Mucosa of rectum (tissue), 2 donors: ENCODE measurements around the gene SYNPO.
A peak's percentile ranks its signal among the peaks of the same experiment; 100 is the strongest.

Experiments used
- H3K27ac ChIP-seq, 2 donors: one replicate each; pipeline ENCODE4 v1.7.0; 2013; ENCODE audit warnings: inconsistent platforms in 2 of 2, low read depth in 2 of 2, low read length in 2 of 2
- H3K27me3 ChIP-seq, 2 donors: one replicate each; pipeline ENCODE4 v1.7.0; 2013; ENCODE audit warnings: low read length in 2 of 2; ENCODE audit not compliant: control insufficient read depth in 2 of 2, insufficient read depth in 2 of 2
- H3K36me3 ChIP-seq, 2 donors: one replicate each; pipeline ENCODE4 v1.7.0; 2013; ENCODE audit warnings: low read length in 2 of 2; ENCODE audit not compliant: control insufficient read depth in 2 of 2, insufficient read depth in 2 of 2
- H3K4me1 ChIP-seq, 2 donors: one replicate each; pipeline ENCODE4 v1.7.0; 2013; ENCODE audit warnings: low read length in 2 of 2, mild to moderate bottlenecking in 1 of 2; ENCODE audit not compliant: control insufficient read depth in 2 of 2, insufficient read depth in 2 of 2
- H3K4me3 ChIP-seq, 2 donors: one replicate each; pipeline ENCODE4 v1.7.0; 2013; ENCODE audit warnings: low read length in 2 of 2
- H3K9ac ChIP-seq, 2 donors: one replicate each; pipeline ENCODE4 v1.7.0; 2013; ENCODE audit warnings: low read length in 2 of 2, low read depth in 1 of 2, mild to moderate bottlenecking in 1 of 2
- H3K9me3 ChIP-seq, 2 donors: one replicate each; pipeline ENCODE4 v1.7.0; 2013; ENCODE audit warnings: low read length in 2 of 2; ENCODE audit not compliant: control insufficient read depth in 2 of 2
- donor health status: healthy.
- donor health status: Normal muscosa, but diverticular disease.

The SYNPO gene

DNA sequence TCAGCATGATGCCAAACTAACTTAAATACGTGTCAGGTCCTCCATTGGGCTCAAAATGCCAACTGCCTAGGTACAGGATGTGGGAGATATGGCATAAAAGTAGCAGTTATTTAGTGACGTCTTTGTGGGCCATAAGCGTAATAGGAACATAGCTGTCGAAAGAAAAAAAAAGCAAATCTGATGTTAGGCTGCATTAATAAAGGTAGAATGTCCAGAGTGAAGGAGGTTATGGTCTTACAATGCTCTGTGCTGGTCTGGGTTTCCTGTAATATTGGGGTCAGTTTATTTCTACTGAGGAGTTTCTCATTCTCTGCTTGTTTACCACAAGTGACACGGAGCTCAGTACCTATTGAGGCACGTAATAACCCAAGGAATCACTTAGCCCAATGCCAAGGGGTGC lies 33.4 kb upstream of the SYNPO start:
- H3K36me3 ChIP-seq = no peaks in the 10 kb centered on the region
- no peak overlapping the region for H3K4me3 ChIP-seq
- H3K27me3 ChIP-seq = no peaks in the 10 kb centered on the region
- H3K9ac ChIP-seq = no peak overlapping the region
- peaks cover 21 to 22% of the 10 kb centered on the region in 2 donors for H3K4me1 ChIP-seq
- H3K27ac ChIP-seq = no peak overlapping the region
- no peaks in the 10 kb centered on the region for H3K9me3 ChIP-seq

DNA sequence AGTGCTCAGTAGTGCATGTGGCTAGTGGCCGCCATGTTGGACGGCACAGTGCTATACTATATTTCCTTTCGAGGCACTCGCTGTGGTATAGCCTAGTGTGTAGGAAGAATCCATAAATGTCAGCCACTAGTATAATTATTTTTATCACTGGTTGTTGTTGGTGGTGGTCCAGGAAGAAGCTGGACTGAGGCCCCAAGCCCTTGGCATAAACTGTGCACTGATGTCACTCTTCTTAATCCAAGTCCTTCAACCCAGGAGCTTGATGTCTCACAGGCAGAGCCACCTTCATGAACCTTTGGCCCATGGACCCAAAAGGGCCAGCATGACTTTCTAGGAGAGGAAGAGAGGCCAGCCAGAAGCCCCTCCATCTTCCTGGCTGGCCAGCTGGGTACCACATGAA lies 32.5 kb upstream of the SYNPO start:
- H3K36me3 ChIP-seq = no peaks in the 10 kb centered on the region
- no peak overlapping the region for H3K27ac ChIP-seq
- H3K9me3 ChIP-seq = no peaks in the 10 kb centered on the region
- H3K4me1 ChIP-seq = peaks cover 27 to 28% of the 10 kb centered on the region in 2 donors
- H3K27me3 ChIP-seq = no peaks in the 10 kb centered on the region
- H3K4me3 ChIP-seq = no peak overlapping the region
- H3K9ac ChIP-seq = no peak overlapping the region

DNA sequence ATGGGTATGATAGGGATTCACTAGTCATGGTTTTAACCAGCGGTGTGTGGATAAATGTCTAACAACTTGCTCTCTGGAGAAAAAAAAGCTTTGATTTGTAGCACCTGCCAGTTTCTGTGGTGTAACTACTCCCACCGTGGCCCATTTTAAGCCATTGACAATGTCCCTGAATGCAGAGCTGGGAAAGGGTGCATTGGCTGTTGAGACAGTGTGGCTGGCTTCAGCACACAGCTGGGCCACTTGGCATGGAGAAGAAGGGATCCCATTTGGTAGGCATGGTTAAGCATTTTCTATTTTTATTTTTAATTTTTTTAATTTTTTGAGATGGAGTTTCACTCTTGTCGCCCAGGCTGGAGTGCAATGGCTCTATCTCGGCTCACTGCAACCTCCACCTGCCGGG lies 31.5 kb upstream of the SYNPO start:
- peak overlapping the region in 1 of 2 donors; percentile 20 for H3K27ac ChIP-seq
- no peaks in the 10 kb centered on the region for H3K27me3 ChIP-seq
- no peak overlapping the region for H3K9ac ChIP-seq
- no peaks in the 10 kb centered on the region for H3K9me3 ChIP-seq
- peaks cover 37 to 38% of the 10 kb centered on the region in 2 donors for H3K4me1 ChIP-seq
- H3K36me3 ChIP-seq = no peaks in the 10 kb centered on the region
- no peak overlapping the region for H3K4me3 ChIP-seq

DNA sequence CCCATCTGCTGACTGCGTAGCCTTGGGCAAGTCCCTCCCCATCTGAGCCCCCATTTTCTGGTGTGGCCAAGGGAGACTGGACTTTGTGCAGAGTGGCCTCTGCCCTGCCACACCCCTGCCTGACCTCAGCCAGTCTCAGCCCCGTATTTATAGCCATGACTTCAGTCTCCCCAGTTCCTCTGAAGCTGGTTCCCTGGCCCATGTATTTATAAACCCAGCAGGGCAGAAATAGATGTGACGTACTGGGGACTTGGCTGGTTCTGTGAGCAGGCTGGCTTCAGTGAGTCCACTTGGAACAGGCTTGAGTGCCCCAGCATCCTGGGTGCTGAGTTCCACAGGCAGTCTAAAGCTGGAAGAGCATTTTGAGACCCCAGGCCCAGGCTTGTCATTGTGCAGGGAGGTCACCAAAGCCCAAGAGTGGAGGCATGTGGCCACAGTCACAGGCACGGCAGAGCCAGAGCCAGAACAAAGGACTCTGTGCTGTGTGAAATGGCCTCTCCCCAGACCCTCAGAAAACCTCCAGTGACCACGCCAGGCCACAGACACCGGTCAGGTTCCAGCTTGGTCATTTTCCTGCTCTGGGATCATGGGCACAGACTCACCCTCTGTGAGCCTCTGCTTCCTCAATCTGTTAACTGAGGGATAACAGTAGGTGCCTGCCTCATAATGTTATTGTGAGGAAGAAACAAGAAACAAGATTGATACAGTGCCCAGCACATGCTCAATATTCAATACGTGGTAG lies 30.4 kb upstream of the SYNPO start:
- no peak overlapping the region for H3K4me3 ChIP-seq
- H3K9me3 ChIP-seq = no peaks in the 10 kb centered on the region
- no peaks in the 10 kb centered on the region for H3K27me3 ChIP-seq
- H3K9ac ChIP-seq = peak overlapping the region; percentile 48 to 55
- H3K36me3 ChIP-seq = no peaks in the 10 kb centered on the region
- H3K4me1 ChIP-seq = peaks cover 47 to 49% of the 10 kb centered on the region in 2 donors
- H3K27ac ChIP-seq = peak overlapping the region; percentile 76 to 85

DNA sequence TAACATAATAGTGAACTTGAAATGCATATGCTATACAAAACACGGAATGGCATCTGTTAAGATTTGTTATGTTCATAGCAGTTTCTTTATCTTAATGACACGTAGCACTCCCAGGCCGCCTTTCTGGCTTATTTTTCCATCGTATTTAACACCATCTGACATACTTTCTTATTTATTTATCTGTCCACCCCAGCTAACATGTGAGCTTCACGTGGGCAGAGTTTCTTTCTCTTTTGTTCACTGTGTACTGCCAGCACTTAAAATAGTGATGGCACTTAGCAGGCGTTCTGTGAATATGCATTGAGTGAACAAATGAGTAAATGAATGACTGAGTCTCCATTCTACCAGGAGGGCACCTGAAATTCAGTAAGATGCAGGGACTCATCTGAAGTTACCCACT lies 29.4 kb upstream of the SYNPO start:
- H3K4me1 ChIP-seq = peaks cover 57 to 59% of the 10 kb centered on the region in 2 donors
- H3K9me3 ChIP-seq = no peaks in the 10 kb centered on the region
- H3K4me3 ChIP-seq = no peak overlapping the region
- H3K9ac ChIP-seq = no peak overlapping the region
- H3K27ac ChIP-seq = peak overlapping the region; percentile 70 to 76
- H3K36me3 ChIP-seq = no peaks in the 10 kb centered on the region
- no peaks in the 10 kb centered on the region for H3K27me3 ChIP-seq

DNA sequence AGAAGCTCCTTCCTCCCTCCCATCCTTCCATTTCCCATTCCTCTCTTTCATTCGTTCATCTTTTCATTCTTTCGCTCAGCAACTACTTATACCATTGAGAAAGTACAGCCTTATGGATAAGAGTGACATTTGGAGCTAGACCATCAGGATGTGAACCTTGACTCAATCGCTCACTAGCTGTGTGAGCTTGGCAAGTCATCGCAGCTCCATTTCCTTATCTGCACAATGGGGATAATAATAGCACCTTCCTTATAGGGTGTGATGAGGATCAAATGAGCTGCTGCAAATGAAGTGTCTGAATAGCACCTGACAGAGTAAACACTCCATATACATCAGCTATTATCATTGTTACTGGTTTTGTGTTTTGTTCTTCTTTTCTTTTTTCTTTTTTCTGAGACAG lies 28.1 kb upstream of the SYNPO start:
- Histone ChIP-seq H3K9me3 (no peaks in the 10 kb centered on the region), H3K36me3 (no peaks in the 10 kb centered on the region), H3K27me3 (no peaks in the 10 kb centered on the region), H3K9ac (no peak overlapping the region), H3K4me1 (peaks cover 62 to 65% of the 10 kb centered on the region in 2 donors), H3K27ac (peak overlapping the region; percentile 70 to 76), H3K4me3 (peak overlapping the region in 1 of 2 donors; percentile 28)

DNA sequence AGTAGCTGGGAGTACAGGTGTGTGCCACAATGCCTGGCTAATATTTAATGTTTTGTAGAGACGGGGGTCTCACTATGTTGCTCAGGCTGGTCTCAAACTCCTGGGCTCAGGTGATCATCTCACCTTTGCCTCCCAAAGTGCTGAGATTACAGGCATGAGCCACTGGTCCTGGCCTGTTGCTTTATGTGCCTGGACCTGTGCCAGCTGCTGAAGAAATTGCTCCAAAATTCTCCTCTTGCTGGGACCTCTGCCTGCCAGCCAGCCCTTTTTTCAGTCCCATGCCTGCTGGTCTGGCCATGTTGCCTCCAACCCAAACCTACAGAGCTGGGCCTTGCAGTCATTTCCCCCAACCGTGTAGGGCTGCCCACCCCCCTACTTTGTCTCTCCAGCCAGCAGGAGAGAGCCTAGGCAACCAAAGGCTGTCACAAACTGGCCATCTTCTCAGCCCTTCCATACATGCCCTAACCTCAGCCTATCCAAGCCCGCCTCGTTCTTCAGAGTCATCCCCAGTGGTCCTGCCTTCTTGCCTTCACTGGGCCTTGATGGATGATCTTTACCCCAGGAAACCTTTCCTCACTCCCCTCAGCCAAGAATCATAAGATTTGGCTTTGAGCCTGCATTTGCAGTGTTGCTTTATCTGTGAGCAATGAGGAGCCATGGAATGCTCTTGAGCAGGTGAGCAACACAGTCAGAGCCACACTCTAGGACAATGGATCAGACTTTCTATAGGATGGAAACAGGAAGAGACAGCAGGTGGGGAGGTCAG lies 27.4 kb upstream of the SYNPO start:
- peak overlapping the region; percentile 29 to 76 for H3K27ac ChIP-seq
- peak overlapping the region in 1 of 2 donors; percentile 5 for H3K9ac ChIP-seq

DNA sequence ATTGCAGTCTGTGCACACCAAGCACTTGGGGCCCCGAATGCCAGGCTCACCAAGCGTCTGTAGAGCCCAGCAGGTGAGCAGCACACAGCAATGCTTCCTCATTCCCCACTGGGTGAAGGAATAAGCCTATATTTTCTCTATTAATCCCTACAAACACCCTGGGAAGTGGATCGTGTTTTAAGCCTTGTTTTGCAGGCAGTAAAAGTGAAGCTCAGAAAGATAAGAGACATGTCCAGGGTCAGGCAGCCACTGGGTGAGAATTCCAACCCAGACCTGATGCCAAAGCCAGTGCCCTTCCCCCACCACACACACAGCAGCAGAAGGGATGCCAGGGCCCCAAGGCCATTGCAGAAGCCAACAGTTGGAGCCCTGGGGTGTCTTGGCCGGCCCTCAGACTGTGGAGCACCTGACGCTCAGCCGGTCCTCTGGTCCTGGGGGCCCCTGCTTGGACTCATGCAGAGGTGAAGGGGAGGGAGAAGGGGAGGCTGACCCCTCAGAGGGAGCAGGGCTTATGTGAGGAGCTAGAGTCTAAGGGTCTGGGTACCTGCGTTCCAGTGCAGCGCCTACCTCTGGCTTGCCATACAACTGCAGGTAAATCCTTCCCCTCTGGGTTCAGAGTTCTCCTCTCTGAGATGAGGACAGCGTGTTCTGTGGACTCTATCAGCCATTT lies 26.3 kb upstream of the SYNPO start:
- no peak overlapping the region for H3K4me3 ChIP-seq
- peak overlapping the region in 1 of 2 donors; percentile 19 for H3K27ac ChIP-seq
- H3K4me1 ChIP-seq = peaks cover 62 to 65% of the 10 kb centered on the region in 2 donors
- H3K36me3 ChIP-seq = no peaks in the 10 kb centered on the region
- H3K27me3 ChIP-seq = no peaks in the 10 kb centered on the region
- peak overlapping the region in 1 of 2 donors; percentile 5 for H3K9ac ChIP-seq
- H3K9me3 ChIP-seq = no peaks in the 10 kb centered on the region

More for the DNA sequence above, 27.4 kb upstream of the SYNPO start:
- H3K27me3 ChIP-seq = no peaks in the 10 kb centered on the region
- H3K9me3 ChIP-seq = no peaks in the 10 kb centered on the region
- no peak overlapping the region for H3K4me3 ChIP-seq
- no peaks in the 10 kb centered on the region for H3K36me3 ChIP-seq
- H3K4me1 ChIP-seq = peaks cover 62 to 65% of the 10 kb centered on the region in 2 donors

DNA sequence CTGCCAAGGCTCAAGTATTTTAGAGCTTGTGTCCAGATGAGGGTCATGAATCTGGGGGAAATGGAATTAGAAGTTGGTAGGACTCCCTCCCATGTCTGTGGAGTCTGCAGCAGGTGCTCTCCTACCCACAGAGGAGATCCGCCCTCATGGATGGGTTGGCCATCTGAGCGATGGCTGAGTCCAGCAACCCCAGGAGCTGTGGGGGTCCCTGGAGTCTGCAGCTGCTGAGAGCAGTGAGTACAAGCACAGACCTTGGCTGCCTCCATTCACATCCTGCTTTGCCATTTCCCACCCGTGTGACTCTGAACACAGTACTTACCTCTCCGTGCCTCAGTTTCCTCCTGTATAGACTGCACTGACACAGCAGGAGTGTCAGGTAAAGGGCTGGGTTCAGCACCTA lies 25.8 kb upstream of the SYNPO start:
- Histone ChIP-seq H3K4me3 (no peak overlapping the region), H3K9ac (no peak overlapping the region), H3K27me3 (no peaks in the 10 kb centered on the region), H3K9me3 (no peaks in the 10 kb centered on the region), H3K4me1 (peaks cover 63 to 65% of the 10 kb centered on the region in 2 donors), H3K36me3 (no peaks in the 10 kb centered on the region), H3K27ac (peak overlapping the region in 1 of 2 donors; percentile 38)
